Spleen (tissue), 3 donors: Measurements from ENCODE around the gene CHL1.

ENCODE experiments used
- POLR2A ChIP-seq, 3 donors: fragments of 450-650 bp; IDR thresholded peaks; one replicate each; pipeline ENCODE4 v1.5.1; 2017; ENCODE audit warnings: antibody characterized with exemption in 3 of 3, mild to moderate bottlenecking in 1 of 3
- POLR2AphosphoS5 ChIP-seq, 3 donors: sonication (generic); formaldehyde crosslinking; IDR thresholded peaks; one replicate each; pipeline ENCODE4 v1.5.1; 2017; ENCODE audit warnings: antibody characterized with exemption in 3 of 3

GRCh38 chr3:229183-229661 is 32.7 kb downstream of the CHL1 start:
- no peak for TF ChIP-seq POLR2A (IDR thresholded peaks at IDR 0.05)
- no peak for TF ChIP-seq POLR2AphosphoS5 (IDR thresholded peaks at IDR 0.05)
